Ishikawa (cell line): ENCODE data around the gene MAFF.

Experiments used
- EP300 ChIP-seq: IDR thresholded peaks from 2 replicates; pipeline ENCODE4 v1.6.1; 2012; ENCODE audit warnings: borderline replicate concordance
- REST ChIP-seq: IDR thresholded peaks from 2 replicates; pipeline ENCODE4 v1.6.1; 2012; ENCODE audit warnings: low read depth, mild to moderate bottlenecking

- TF ChIP-seq REST (no peak), EP300 (no peak)
These were observed 62.6 kb downstream of the MAFF start for GRCh38 chr22:38264322-38264843.
